ENCODE measurements around the gene PASD1. TPM values are rescaled to one million over a fixed set of nuclear protein-coding genes. Genes with fewer than 3 reads are reported as not detected.
"Not testable (repeated sequence)": the region's sequence is repeated elsewhere in the genome, so short reads cannot be mapped to it uniquely, and the experiment has no call there.

The PASD1 gene
- total RNA-seq, 4 donors from 2014 or later, result not detected

DNA sequence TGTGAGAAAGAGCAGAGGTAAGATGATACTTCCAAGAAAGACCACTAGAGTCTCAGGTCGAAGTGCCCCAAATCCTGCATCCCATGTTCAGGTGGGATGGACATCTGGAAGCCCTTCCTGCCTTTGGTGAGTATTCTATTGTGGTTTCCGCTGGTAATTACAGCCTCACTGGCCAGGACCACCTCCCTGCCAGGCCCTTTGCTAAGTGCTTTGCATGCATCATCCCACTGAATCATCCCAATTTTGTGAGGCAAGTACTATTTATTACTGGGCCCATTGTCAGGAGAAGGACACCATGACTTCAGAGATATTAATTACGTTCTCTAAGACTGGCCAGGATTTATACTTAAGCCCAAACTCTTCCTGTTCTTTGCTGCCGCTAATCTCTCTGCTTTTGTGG is 10.7 kb upstream of the PASD1 start:
- no peaks in the 10 kb centered on the region for H3K4me1 ChIP-seq
- H3K27me3 ChIP-seq, result no peaks in the 10 kb centered on the region
- H3K4me3 ChIP-seq, result no peak overlapping the region
- intact Hi-C loops (cut with DNase I; ENCODE audit: low total_unique reads), result no loop called here
- TF ChIP-seq, protein P1, sequence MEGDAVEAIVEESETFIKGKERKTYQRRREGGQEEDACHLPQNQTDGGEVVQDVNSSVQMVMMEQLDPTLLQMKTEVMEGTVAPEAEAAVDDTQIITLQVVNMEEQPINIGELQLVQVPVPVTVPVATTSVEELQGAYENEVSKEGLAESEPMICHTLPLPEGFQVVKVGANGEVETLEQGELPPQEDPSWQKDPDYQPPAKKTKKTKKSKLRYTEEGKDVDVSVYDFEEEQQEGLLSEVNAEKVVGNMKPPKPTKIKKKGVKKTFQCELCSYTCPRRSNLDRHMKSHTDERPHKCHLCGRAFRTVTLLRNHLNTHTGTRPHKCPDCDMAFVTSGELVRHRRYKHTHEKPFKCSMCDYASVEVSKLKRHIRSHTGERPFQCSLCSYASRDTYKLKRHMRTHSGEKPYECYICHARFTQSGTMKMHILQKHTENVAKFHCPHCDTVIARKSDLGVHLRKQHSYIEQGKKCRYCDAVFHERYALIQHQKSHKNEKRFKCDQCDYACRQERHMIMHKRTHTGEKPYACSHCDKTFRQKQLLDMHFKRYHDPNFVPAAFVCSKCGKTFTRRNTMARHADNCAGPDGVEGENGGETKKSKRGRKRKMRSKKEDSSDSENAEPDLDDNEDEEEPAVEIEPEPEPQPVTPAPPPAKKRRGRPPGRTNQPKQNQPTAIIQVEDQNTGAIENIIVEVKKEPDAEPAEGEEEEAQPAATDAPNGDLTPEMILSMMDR (IDR thresholded peaks at IDR 0.05), result no peak
- no peak for TF ChIP-seq POLR2A (IDR thresholded peaks at IDR 0.05)
- H3K27ac ChIP-seq, result no peak overlapping the region
- H3K36me3 ChIP-seq, result no peaks in the 10 kb centered on the region
- no peak for DNase-seq
- no peaks in the 10 kb centered on the region for H3K9me3 ChIP-seq

DNA sequence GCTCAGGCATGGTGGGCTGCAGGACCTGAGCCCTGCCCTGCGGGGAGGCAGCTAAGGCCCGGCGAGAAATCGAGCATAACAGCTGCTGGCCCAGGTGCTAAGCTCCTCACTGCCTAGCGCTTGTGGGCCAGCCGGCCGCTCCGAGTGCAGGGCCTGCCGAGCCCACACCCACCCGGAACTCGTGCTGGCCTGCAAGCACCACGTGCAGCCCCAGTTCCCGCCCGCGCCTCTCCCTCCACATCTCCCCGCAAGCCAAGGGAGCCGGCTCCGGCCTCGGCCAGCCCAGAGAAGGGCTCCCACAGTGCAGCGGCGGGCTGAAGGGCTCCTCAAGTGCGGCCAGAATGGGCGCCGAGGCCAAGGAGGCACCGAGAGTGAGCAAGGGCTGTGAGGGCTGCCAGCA is 8.2 kb upstream of the PASD1 start:
- H3K36me3 ChIP-seq; H3K4me1 ChIP-seq; H3K27ac ChIP-seq; H3K27me3 ChIP-seq; H3K4me3 ChIP-seq; H3K9me3 ChIP-seq; intact Hi-C loops (cut with DNase I; ENCODE audit: low total_unique reads); DNase-seq: not testable (repeated sequence)

DNA sequence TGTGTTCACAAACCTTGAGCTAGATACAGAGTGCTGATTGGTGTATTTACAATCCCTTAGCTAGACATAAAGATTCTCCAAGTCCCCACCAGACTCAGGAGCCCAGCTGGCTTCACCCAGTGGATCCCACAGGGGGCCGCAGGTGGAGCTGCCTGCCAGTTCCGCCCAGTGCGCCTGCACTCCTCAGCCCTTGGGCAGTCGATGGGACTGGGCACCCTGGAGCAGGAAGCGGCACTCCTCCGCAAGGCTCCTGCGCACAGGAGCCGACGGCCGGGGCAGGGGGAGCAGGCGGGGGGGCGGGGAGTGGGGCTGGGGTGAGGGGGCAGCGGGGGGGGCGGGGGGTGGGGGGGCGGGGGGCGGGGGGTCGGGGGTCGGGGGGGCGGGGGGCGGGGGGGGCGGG is 990 bp upstream of the PASD1 start:
- intact Hi-C loops (cut with DNase I; ENCODE audit: low total_unique reads), result not testable (repeated sequence)

DNA sequence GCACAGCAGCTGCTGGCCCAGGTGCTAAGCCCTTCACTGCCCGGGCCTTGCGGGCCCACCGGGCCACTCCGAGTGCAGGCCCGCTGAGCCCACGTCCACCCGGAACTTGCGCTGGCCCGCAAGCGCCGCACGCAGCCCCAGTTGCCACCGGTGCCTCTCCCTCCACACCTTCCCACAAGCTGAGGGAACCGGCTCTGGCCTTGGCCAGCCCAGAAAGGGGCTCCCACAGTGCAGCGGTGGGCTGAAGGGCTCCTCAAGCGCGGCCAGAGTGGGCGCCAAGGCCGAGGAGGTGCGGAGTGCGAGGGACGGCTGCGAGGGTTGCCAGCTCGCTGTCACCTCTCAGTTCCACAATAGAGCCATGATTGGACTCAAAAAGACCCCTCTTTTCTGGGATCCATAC is 472 bp upstream of the PASD1 start:
- intact Hi-C loops (cut with DNase I; ENCODE audit: low total_unique reads); H3K36me3 ChIP-seq; H3K9me3 ChIP-seq; H3K4me3 ChIP-seq; DNase-seq; H3K27ac ChIP-seq; H3K4me1 ChIP-seq; H3K27me3 ChIP-seq: not testable (repeated sequence)

More for the DNA sequence above, 990 bp upstream of the PASD1 start:
- not testable (repeated sequence) for H3K27me3 ChIP-seq, H3K9me3 ChIP-seq, H3K27ac ChIP-seq, H3K4me3 ChIP-seq, H3K4me1 ChIP-seq, DNase-seq, H3K36me3 ChIP-seq

DNA sequence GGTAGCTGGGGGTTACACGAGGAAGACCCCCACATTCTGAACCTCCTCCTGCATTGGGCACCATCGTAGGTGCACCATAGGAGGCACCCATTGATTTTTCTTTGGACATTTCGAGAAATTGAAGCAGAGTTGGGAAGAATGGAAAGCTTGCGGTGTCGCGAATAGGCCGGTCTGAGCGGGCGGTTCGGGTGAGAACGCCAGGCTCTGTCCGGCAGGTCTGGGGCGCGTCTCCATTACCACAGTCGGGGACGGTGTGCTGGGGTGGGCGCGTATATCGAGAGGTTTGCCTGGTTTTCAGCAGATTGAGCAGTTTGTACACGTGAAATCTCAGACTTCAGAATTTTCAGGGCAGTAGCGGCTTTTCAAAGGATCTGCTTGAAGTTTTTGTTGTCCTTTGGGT is 560 bp downstream of the PASD1 start:
- no peaks in the 10 kb centered on the region for H3K9me3 ChIP-seq
- no peaks in the 10 kb centered on the region for H3K36me3 ChIP-seq
- no peaks in the 10 kb centered on the region for H3K4me1 ChIP-seq
- H3K4me3 ChIP-seq, result no peak overlapping the region
- TF ChIP-seq, protein P1 (IDR thresholded peaks at IDR 0.05), result no peak
- no peak for TF ChIP-seq POLR2A (IDR thresholded peaks at IDR 0.05)
- no peak overlapping the region for H3K27ac ChIP-seq
- intact Hi-C loops (cut with DNase I; ENCODE audit: low total_unique reads), result no loop called here
- no peaks in the 10 kb centered on the region for H3K27me3 ChIP-seq
- DNase-seq, result no peak

DNA sequence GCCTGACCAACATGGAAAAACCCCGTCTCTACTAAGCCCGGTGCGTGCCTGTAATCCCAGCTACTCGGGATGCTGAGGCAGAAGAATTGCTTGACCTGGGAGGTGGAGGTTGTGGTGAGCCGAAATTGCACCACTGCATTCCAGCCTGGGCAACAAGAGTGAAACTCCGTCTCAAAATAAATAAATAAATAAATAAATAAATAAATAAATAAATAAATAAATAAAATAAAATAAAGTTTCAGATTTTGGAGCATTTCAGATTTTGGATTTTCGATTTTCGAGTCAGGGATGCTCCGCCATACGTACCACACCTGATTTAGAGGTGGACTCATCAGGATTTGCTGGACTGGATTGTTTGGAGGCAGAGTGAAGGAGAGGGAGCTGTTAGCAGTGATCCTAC is 3.4 kb downstream of the PASD1 start:
- H3K27ac ChIP-seq; H3K4me3 ChIP-seq; DNase-seq; H3K4me1 ChIP-seq; intact Hi-C loops (cut with DNase I; ENCODE audit: low total_unique reads); H3K27me3 ChIP-seq; H3K9me3 ChIP-seq; H3K36me3 ChIP-seq: not testable (repeated sequence)

DNA sequence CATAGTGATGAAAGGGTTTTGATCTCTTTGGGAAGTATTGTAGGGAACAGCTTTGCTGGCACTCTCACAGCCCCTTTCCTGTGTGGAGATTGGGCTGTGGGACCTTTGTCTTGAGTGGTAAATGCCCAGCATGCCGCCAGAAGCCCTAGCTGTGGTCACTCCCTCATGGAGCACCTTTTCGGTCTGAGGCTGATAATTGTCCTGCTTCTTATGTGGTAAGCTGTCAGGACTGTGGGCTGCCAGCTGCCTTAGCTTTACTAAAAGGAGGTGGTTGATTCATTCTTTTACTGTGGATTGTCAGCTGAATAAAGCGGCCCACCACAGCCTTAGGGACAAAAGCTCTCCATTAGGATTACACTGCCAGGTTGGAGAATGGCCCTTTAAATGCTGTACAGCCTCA is 7.1 kb downstream of the PASD1 start:
- intact Hi-C loops (cut with DNase I; ENCODE audit: low total_unique reads), result no loop called here
- H3K27ac ChIP-seq, result no peak overlapping the region
- H3K27me3 ChIP-seq, result no peaks in the 10 kb centered on the region
- no peaks in the 10 kb centered on the region for H3K36me3 ChIP-seq
- DNase-seq, result no peak
- no peaks in the 10 kb centered on the region for H3K4me1 ChIP-seq
- TF ChIP-seq POLR2A (IDR thresholded peaks at IDR 0.05), result no peak
- TF ChIP-seq, protein P1 (IDR thresholded peaks at IDR 0.05), result no peak
- H3K9me3 ChIP-seq, result no peaks in the 10 kb centered on the region
- H3K4me3 ChIP-seq, result no peak overlapping the region

DNA sequence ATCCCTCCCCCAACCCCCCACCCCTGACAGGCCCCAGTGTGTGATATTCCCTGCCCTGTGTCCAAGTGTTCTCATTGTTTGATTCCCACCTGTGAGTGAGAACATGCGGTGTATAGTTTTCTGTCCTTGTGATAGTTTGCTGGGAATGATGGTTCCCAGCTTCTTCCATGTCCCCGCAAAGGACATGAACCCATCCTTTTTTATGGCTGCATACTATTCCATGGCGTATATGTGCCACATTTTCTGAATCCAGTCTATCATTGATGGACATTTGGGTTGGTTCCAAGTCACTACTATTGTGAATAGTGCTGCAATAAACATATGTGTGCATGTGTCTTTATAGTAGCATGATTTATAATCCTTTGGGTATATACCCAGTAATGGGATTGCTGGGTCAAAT is 29.9 kb downstream of the PASD1 start:
- H3K4me3 ChIP-seq; H3K9me3 ChIP-seq; H3K4me1 ChIP-seq; H3K27ac ChIP-seq; H3K36me3 ChIP-seq; DNase-seq; H3K27me3 ChIP-seq; intact Hi-C loops (cut with DNase I; ENCODE audit: low total_unique reads): not testable (repeated sequence)
